ENCODE results near the gene GPRIN1. TPM values are rescaled to one million over a fixed set of nuclear protein-coding genes. Genes with fewer than 3 reads are reported as not detected.

Gene GPRIN1
- total and polyA plus RNA-seq, 4 donors: 0.23 to 0.50 (median 0.30) TPM; not detected in 1

DNA sequence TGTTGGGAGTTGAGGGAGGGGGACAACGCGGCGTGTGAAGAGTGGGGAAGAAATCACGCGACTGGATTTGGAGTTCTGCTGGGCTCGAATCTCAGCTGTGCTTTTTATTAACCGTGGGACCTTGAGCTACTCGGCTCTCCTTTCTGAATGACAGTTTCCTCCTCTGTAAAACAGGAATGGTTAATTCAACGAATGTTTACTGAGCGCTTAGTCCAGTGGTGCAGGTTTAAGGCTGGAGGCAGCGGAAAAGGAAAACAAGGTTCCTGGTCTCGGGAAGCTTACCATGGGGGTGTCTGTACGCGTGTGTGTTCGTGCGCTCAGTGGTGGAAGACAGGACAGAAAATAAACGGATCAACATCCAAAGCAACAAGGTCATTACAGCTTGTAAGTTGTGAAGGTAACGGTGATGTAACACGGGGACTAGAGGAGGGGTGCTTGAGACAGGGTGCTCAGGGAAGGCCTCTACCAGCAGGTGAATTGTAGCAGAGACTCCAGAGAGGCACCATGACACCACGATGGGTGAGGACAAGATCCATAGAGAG is 20.8 kb upstream of the GPRIN1 start:
- no peak overlapping the region for H3K9ac ChIP-seq (ENCODE audit: low read depth in 1 of 2, low read length in 2 of 2)
- H3K27me3 ChIP-seq (ENCODE audit: control insufficient read depth in 4 of 4, insufficient read depth in 4 of 4, low read length in 3 of 4): peaks cover 4 to 24% (median 6%) of the 10 kb centered on the region in 4 donors
- H3K4me1 ChIP-seq (ENCODE audit: control insufficient read depth in 4 of 4, insufficient read depth in 4 of 4, low read length in 3 of 4): peaks cover 0 to 5% (median 5%) of the 10 kb centered on the region in 4 donors
- H3K27ac ChIP-seq (ENCODE audit: low read depth in 1 of 2, low read length in 2 of 2): no peak overlapping the region
- H3K4me3 ChIP-seq (ENCODE audit: low read depth in 1 of 3, low read length in 3 of 3): peak overlapping the region in 1 of 3 donors; percentile 27
- no peak for DNase-seq (ENCODE audit: low spot score)
- H3K36me3 ChIP-seq (ENCODE audit: control insufficient read depth in 4 of 4, insufficient read depth in 3 of 4, low read depth in 1 of 4, low read length in 3 of 4): no peaks in the 10 kb centered on the region
- no peaks in the 10 kb centered on the region for H3K9me3 ChIP-seq (ENCODE audit: control insufficient read depth in 4 of 4, low read length in 3 of 4)
- TF ChIP-seq FOXA2 (IDR thresholded peaks at IDR 0.05) (no peak), TAF1 (conservative IDR thresholded peaks at IDR 0.05) (no peak), YY1 (IDR thresholded peaks at IDR 0.05) (no peak), EGR1 (IDR thresholded peaks at IDR 0.05; ENCODE audit: low read depth in 2 of 2) (no peak), MAX (IDR thresholded peaks at IDR 0.05) (no peak), NR2F2 (IDR thresholded peaks at IDR 0.05) (no peak), HNF4A (conservative IDR thresholded peaks at IDR 0.05) (no peak), RXRA (IDR thresholded peaks at IDR 0.05) (no peak), HNF4G (IDR thresholded peaks at IDR 0.05) (no peak), SP1 (IDR thresholded peaks at IDR 0.05) (no peak), ATF3 (IDR thresholded peaks at IDR 0.05) (no peak), GABPA (IDR thresholded peaks at IDR 0.05 in 1 of 2, conservative IDR thresholded peaks at IDR 0.05 in 1 of 2) (no peak), JUND (IDR thresholded peaks at IDR 0.05) (no peak), FOXA1 (IDR thresholded peaks at IDR 0.05) (no peak), RAD21 (IDR thresholded peaks at IDR 0.05) (no peak)
- TF ChIP-seq, protein P1, sequence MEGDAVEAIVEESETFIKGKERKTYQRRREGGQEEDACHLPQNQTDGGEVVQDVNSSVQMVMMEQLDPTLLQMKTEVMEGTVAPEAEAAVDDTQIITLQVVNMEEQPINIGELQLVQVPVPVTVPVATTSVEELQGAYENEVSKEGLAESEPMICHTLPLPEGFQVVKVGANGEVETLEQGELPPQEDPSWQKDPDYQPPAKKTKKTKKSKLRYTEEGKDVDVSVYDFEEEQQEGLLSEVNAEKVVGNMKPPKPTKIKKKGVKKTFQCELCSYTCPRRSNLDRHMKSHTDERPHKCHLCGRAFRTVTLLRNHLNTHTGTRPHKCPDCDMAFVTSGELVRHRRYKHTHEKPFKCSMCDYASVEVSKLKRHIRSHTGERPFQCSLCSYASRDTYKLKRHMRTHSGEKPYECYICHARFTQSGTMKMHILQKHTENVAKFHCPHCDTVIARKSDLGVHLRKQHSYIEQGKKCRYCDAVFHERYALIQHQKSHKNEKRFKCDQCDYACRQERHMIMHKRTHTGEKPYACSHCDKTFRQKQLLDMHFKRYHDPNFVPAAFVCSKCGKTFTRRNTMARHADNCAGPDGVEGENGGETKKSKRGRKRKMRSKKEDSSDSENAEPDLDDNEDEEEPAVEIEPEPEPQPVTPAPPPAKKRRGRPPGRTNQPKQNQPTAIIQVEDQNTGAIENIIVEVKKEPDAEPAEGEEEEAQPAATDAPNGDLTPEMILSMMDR (IDR thresholded peaks at IDR 0.05; ENCODE audit: low read depth, low read length, missing input control): no peak
- TF ChIP-seq, protein P2, sequence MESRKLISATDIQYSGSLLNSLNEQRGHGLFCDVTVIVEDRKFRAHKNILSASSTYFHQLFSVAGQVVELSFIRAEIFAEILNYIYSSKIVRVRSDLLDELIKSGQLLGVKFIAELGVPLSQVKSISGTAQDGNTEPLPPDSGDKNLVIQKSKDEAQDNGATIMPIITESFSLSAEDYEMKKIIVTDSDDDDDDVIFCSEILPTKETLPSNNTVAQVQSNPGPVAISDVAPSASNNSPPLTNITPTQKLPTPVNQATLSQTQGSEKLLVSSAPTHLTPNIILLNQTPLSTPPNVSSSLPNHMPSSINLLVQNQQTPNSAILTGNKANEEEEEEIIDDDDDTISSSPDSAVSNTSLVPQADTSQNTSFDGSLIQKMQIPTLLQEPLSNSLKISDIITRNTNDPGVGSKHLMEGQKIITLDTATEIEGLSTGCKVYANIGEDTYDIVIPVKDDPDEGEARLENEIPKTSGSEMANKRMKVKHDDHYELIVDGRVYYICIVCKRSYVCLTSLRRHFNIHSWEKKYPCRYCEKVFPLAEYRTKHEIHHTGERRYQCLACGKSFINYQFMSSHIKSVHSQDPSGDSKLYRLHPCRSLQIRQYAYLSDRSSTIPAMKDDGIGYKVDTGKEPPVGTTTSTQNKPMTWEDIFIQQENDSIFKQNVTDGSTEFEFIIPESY (IDR thresholded peaks at IDR 0.05): no peak
- TF ChIP-seq, protein P3, sequence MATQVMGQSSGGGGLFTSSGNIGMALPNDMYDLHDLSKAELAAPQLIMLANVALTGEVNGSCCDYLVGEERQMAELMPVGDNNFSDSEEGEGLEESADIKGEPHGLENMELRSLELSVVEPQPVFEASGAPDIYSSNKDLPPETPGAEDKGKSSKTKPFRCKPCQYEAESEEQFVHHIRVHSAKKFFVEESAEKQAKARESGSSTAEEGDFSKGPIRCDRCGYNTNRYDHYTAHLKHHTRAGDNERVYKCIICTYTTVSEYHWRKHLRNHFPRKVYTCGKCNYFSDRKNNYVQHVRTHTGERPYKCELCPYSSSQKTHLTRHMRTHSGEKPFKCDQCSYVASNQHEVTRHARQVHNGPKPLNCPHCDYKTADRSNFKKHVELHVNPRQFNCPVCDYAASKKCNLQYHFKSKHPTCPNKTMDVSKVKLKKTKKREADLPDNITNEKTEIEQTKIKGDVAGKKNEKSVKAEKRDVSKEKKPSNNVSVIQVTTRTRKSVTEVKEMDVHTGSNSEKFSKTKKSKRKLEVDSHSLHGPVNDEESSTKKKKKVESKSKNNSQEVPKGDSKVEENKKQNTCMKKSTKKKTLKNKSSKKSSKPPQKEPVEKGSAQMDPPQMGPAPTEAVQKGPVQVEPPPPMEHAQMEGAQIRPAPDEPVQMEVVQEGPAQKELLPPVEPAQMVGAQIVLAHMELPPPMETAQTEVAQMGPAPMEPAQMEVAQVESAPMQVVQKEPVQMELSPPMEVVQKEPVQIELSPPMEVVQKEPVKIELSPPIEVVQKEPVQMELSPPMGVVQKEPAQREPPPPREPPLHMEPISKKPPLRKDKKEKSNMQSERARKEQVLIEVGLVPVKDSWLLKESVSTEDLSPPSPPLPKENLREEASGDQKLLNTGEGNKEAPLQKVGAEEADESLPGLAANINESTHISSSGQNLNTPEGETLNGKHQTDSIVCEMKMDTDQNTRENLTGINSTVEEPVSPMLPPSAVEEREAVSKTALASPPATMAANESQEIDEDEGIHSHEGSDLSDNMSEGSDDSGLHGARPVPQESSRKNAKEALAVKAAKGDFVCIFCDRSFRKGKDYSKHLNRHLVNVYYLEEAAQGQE (IDR thresholded peaks at IDR 0.05): no peak
- 9% methylated on average over 20 of the region's 20 CpGs for WGBS

Data from liver (tissue), 9 donors.